PC-3 (cell line): ENCODE data around the gene CD28.

ENCODE experiments used
- CTCF ChIP-seq: fragments of 300-600 bp; sonication (generic); conservative IDR thresholded peaks from 2 replicates; pipeline ENCODE4 v1.5.1; 2017; ENCODE audit warnings: antibody characterized with exemption, low read depth, mild to moderate bottlenecking, low read length
- EZH2 ChIP-seq: fragments of 300-600 bp; sonication (generic); IDR thresholded peaks from one replicate; pipeline ENCODE4 v1.6.1; 2017; ENCODE audit warnings: antibody characterized with exemption, mild to moderate bottlenecking, low read length; ENCODE audit not compliant: unreplicated experiment

DNA sequence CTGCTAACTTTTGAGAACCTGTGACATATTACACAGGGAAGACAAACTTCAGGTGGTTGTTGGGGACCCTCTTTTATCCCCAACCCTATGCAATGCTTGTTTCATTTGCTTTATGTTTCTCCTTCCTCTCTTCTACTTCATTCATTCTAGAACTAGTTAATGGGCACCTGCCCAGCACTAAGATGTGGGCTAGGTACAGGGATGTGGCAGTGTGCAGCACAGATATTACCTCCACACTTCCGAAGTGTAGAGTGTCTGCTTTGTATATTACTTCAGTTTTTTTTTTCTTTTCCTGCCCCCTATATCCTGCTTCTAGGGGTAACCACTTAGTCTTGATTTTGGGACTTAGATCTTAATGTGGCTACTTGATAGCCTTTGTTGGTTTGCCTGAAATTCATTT, 35.1 kb downstream of the CD28 start:
- TF ChIP-seq CTCF (no peak), EZH2 (no peak)
